ENCODE measurements around the gene NIP7.

NIP7 gene

DNA sequence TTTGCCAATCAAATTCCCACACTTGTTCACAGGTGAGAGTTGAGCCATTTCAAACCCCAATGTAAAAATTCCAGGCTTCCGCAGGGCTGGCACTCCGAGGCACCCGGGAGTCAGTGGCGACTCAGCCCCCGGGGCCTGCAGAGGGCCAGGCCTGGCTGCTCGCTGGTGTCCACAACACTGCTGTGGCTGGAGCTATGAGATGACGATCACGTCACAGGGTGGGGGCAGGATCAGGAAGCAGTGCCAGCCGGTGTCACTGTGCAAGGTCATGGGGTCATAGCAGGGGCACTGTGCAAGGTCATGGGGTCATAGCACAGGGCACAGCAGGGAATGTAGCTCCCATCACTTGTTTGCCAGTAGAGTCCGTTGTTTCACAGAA, 20.7 kb upstream of the NIP7 start:
- no peak for DNase-seq (ENCODE audit: low read depth)

- no peak for DNase-seq (ENCODE audit: low read depth)
Measured at GRCh38 chr16:69319381-69319780, 20.2 kb upstream of the NIP7 start.

DNA sequence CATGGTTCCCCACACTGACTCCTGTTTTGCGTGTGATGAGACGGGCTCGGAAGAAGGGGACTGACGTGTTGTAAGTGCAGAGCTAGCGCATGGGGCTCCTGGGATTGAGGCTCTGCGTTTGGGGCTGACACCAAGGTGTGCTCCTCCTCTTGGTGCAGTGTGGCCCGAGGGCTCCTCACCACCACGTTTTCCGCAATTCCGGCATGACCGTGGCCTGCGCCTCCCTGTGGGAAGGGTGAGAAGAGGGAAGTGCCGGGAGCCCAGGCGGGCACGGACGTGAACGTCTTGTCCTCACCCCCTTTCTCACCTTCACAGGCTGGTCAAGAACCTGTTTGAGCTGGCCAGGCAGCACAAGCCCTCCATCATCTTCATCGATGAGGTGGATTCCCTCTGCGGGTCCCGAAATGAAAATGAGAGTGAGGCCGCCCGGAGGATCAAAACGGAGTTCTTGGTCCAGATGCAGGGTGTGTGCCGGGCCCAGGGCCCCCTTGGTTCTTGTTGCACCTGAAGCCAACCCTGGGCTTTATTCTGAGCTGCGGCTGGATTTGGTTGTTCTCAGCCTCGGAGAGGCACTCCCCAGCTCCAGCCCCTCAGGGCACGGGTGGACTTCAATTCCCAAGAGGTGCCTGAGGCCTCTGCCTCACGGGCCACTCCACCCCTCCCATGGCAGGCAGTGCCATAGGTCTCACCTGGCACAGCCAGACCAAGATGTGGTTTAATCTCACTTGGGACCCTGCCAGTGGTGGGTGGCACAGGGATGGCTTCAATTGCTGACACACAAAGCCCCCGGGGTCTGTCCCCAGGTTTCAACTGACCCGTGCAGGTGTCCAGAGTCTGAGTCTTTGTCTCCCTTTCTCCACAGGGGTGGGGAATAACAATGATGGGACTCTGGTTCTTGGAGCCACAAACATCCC, 19.5 kb upstream of the NIP7 start:
- no peak for DNase-seq (ENCODE audit: low read depth)

- no peak for DNase-seq (ENCODE audit: low read depth)
Measured at GRCh38 chr16:69320740-69321073, 18.9 kb upstream of the NIP7 start.

DNA sequence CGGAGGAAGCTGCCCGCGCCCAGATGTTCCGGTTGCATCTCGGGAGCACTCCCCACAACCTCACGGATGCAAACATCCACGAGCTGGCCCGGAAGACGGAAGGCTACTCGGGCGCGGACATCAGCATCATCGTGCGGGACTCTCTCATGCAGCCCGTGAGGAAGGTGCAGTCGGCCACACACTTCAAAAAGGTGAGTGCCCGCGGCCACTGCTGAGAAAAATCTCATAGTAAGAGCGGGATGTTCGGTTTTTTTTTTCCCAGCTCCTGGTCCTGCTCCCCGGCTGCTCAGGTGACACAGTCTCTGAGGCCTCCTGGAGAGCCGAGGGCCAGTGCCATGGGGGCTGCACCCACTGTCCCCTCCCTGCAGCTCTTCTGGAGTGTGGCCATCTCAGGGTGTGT, 18.5 kb upstream of the NIP7 start:
- DNase-seq (ENCODE audit: low read depth) = no peak

- no peak for DNase-seq (ENCODE audit: low read depth)
Measured at GRCh38 chr16:69322343-69322742, 17.2 kb upstream of the NIP7 start.

GRCh38 chr16:69323415-69323814, 16.2 kb upstream of the NIP7 start:
- DNase-seq (ENCODE audit: low read depth) = no peak

DNA sequence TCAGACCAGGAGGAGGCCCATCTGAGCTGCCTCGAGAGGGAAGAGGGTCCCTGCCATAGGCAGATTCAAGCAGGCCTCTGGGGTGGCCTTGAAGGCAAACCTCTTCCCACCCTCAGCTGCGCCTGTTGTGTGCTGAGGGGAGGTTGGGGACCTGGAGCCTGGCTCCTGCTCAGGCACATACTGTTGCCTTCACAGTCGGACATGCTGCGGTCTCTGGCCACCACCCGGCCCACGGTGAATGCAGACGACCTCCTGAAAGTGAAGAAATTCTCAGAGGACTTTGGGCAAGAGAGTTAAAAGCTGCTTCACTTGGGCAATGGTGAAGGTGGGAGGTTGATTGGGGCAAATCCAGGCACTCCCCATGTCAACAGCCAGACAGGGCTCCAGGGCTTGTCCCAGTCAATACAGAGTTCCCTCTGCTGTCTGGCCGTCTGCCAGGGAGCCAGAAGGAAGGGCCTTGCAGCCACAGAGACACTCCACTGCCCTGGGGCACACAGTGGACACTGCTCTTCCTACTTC, 15.5 kb upstream of the NIP7 start:
- no peak for DNase-seq (ENCODE audit: low read depth)

DNA sequence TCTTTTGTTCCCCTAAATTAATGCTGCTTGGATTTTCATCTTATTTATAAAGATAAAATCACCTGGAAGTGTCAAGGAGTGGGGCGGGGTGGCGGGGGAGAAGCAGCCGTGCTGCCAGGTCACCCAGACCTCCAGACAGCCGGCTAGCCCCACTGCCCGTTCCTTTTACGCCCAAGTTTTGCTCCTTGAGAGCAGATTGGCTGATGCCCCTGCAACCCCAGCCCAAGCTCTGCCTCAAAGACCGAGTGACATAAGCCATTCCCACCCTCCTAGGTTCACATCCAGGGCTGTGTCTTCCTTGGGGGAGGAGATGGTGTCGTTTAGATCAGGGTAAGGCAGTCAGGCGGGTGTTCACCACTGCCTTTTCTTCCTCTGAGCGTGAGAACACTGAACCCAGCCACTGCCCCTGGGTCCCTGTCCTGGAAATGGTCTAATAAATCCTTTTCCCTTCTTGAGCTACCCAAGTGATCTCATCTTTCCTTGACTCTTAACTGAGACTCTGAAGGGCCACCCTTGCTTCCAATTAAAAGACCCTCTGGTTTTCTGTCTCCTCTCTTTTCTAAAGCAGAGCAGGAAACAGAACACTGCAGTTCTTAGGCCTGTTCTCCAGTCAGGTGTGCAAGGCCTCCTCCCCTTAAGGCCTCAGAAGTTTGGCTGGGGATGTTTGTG, 14.9 kb upstream of the NIP7 start:
- no peak for DNase-seq (ENCODE audit: low read depth)

GRCh38 chr16:69325784-69326171, 13.8 kb upstream of the NIP7 start:
- DNase-seq (ENCODE audit: low read depth) = no peak

DNA sequence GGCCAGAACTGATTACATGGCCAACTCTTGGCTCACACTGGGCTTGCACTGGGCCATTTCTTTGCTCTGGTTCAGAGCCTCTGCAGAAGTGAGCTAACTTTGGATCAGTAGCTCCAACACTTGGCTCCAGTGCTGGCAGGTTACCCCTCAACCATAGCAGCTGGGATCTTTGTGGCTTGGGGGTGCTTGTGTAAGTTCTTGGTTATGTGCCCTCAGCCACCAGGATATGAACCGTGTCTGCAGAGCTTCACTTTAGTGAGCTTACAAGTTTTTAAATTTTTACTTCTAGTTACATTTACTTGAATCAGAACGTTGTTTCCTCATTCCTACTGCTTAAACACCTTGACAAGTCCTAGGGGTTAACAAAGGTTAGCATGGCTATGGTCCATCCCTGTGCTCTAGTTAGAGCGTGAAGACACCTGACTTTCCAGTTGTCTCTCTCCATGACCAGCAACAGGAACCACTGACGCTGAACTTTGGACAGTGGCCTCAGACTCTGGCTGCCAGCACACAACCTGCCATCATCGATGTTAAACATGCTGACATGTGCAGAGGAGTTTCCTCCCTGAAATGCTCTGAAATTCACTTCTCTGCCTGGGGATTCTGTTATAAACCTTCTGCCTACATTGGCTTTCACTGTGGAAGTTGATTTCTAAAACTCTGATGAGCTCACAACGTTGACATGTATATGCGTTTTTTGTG, 13.2 kb upstream of the NIP7 start:
- no peak for DNase-seq (ENCODE audit: low read depth)

DNA sequence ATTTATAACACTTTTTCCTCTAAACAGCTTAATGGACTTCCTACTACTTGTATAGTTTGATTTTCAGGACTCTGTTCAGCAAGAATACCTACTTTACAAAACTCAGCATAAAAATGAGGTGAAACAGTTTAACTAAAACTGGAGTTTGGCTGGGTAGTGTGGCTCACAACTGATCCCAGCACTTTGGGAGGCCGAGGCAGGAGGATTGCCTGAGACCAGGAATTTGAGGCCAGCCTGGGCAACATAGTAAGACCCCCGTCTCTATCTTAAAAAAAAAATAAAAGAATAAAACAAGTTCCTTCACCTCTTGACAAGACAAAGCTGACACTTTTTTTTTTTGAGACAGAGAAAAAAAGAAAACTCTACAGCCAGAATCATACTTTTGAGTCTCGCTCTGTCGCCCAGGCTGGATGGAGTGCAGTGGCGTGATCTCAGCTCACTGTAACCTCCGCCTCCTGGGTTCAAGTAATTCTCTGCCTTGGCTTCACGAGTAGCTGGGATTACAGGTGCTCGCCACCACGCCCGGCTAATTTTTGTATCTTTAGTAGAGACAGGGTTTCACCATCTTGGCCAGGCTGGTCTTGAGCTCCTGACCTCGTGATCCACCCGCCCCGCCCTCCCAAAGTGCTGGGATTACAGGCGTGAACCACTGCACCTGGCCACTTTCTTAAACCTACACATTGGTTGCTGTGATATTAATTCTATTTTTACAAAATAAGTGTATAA, 11.8 kb upstream of the NIP7 start:
- DNase-seq (ENCODE audit: low read depth) = no peak

DNA sequence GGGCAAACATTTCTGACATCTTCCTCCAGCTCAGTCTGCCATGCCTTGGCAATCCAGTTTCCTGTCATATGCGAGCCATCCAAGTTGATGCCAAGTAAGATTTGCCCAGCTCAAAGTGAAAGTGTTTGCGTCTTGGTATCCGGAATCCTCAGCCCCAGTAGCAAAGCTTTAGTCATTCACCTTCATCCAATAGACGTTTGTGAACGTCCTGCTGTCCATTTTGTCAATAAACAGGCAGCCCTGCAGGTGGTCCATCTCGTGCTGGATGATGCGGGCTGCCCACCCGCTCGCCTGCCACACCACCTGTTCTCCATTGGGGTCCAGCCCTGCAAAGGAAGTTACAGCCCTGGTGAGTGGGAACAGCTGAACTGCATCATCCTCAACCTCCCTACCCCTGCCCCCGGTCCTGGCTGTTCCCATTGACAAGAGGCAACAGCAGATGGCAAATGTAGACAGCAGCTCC, 10.7 kb upstream of the NIP7 start:
- DNase-seq (ENCODE audit: low read depth) = no peak

GRCh38 chr16:69329369-69330285, 9.9 kb upstream of the NIP7 start:
- DNase-seq (ENCODE audit: low read depth) = no peak

DNA sequence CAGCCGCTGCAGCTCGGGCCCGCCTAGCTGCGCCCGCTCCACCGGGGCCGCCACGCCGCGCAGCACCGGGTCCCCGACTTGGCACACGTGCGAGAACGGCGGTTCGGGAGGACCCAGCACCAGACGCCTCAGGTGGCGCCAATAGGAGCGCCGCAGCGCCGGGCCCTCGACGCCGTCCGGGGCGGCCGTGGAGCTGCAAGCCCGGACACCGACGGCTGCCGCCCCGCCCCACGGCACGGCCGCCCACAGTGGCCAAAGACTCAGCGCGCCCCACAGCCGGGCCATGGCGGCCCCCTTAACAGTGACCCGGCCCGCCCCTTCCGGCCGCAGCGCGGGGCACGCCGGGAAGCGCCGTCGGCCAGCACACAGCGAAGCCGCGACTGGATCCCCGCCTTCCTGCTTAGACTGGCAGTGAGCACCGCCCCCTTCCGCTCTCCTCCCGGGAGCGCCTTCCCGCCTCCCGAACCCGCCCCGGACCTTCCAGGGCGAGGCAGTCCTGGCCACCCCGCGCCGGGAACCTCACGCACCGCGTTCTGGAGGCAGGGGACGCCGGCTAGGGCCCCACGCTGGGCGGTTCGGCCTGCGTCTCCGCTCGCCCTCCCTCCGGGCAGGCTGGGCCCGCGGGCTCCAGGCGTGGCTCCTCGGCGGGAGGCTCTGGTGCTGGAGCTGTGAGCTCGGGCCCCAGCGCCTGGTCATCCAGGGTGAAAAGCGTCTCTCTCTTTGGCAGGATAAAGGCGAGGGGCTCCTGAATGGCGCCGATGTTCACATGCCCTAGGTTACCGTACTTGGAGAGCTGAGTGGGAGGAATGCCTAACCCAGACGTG, 9.1 kb upstream of the NIP7 start, which contains the start of gene PDF:
TSS of gene PDF (minus strand) at position 303 of the 824 bp plus-strand sequence. CDS start at position 285, 18 bp downstream.
- peak; percentile 84 for DNase-seq (ENCODE audit: low read depth)

DNA sequence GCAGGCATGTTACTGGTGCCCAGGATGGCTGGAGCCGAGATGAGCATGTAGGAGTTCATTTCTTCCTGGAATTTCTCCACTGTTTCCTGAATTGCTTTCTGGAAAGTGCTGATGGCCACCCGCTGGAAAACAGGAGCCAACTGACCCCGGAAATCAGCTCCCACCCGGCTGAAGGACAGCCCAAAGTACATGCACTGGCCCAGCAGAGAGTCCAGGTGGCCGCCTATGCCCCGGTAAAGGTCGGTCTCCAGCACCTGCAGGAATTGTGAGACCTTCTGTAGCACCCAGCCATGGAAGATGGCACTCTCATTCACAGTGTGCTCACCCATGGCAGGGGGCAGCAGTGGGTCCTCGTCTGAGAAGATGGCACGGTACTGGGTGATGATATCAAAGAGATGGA, 4.9 kb upstream of the NIP7 start:
- DNase-seq (ENCODE audit: low read depth) = no peak

DNA sequence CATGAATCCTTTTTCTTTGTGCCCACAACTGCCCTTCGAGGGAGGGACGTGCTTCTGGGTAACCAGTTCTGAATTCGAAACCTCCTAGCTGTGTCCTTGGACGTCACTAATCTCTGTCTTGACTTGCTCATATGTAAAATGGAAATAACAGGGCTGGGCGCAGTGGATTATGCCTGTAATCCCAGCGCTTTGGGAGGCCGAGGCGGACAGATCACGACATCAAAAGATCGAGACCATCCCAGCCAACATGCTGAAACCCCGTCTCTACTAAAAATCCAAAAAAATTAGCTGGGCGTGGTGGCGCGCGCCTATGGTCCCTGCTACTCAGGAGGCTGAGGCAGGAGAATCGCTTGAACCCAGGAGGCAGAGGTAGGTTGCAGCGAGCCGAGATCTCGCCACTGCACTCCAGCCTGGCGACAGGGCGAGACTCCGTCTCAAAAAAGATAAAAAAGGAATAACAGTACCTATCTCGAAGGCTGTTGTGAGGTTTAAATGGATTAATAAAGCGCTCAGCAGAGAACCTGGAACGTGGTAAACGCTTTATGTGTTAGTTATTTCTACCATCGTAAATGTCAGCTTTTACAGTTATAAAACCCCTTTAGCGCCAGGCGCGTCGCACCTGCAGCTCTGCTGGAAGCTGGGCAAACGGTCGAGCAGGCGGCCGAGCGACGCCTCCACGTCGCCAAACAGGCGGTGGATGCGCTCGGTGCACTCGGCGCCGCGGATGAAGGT, 849 bp upstream of the NIP7 start:
- DNase-seq (ENCODE audit: low read depth) = no peak

- DNase-seq (ENCODE audit: low read depth) = no peak
Measured at GRCh38 chr16:69340095-69340644, 598 bp downstream of the NIP7 start.

- DNase-seq (ENCODE audit: low read depth) = no peak
Measured at GRCh38 chr16:69344171-69344570, 4.6 kb downstream of the NIP7 start.
